GM20000 (cell line): Measurements from ENCODE around the gene GPSM1.

Source experiments
- DNase-seq: peaks from one replicate; pipeline ENCODE4 v3.0.0; 2012; ENCODE audit warnings: low spot score
- CTCF ChIP-seq: IDR thresholded peaks from 2 replicates; pipeline ENCODE4 v1.5.1; 2012; ENCODE audit warnings: mild to moderate bottlenecking, control low read depth; ENCODE audit errors: extremely low read depth, missing control alignments

The GPSM1 gene

GRCh38 chr9:136300866-136301265 is 26.5 kb upstream of the GPSM1 start:
- no peak for DNase-seq
- TF ChIP-seq CTCF = no peak

- TF ChIP-seq CTCF = no peak
Observed at GRCh38 chr9:136302527-136302926, 24.8 kb upstream of the GPSM1 start.

GRCh38 chr9:136303066-136303824 is 24.1 kb upstream of the GPSM1 start:
- DNase-seq = no peak
- TF ChIP-seq CTCF = no peak

More at GRCh38 chr9:136302527-136302926, 24.8 kb upstream of the GPSM1 start:
- no peak for DNase-seq

GRCh38 chr9:136303825-136304416 is 23.4 kb upstream of the GPSM1 start, which contains the start of gene CCDC187:
CCDC187 (minus strand) TSS chr9:136304094; CDS start chr9:136303830, 264 bp downstream.
- no peak for DNase-seq

GRCh38 chr9:136304456-136304855 is 22.9 kb upstream of the GPSM1 start:
- TF ChIP-seq CTCF = no peak
- no peak for DNase-seq

More at GRCh38 chr9:136303825-136304416, 23.4 kb upstream of the GPSM1 start, which contains the start of gene CCDC187:
- TF ChIP-seq CTCF = no peak

- no peak for DNase-seq
- TF ChIP-seq CTCF = no peak
Observed at GRCh38 chr9:136304981-136305380, 22.4 kb upstream of the GPSM1 start.

GRCh38 chr9:136305804-136306203 is 21.5 kb upstream of the GPSM1 start:
- TF ChIP-seq CTCF = no peak

More at GRCh38 chr9:136305804-136306203, 21.5 kb upstream of the GPSM1 start:
- DNase-seq = no peak
